GM12878 (cell line): ENCODE measurements around the gene COL28A1. TPM values are rescaled to one million over a fixed set of nuclear protein-coding genes. Genes with fewer than 3 reads are reported as not detected.
A peak's percentile ranks its signal among the peaks of the same experiment; 100 is the strongest.

Experiments used
- ATAC-seq: fragments of 200-7000 bp; cut with Tn5 transposase; 3 replicates; pipeline ENCODE4 v1.9.1; 2020; ENCODE audit warnings: mild to moderate bottlenecking, moderate library complexity
- Bru-seq: library from RNA; stranded (reverse); fragments of 400-500 nt; gene quantifications from one replicate; lab custom pipeline; 2021; lab: Mats Ljungman, UMichigan
- BruChase-seq, 2 experiments: library from RNA; stranded (reverse); fragments of 400-500 nt; gene quantifications; one replicate each; lab custom pipeline; 2021; lab: Mats Ljungman, UMichigan
- BruUV-seq: library from RNA; stranded (reverse); fragments of 400-500 nt; replicated peaks from 2 replicates; lab custom pipeline; 2021; lab: Mats Ljungman, UMichigan
- CTCF ChIA-PET: fragments of 300-600 bp; sonication (Branson Sonifier 250); formaldehyde crosslinking; extraction: SDS; loops from one replicate; lab custom pipeline; 2021; ENCODE audit warnings: inconsistent platforms; lab: Yijun Ruan, JAX
- POLR2A ChIA-PET: fragments of 350-600 bp; formaldehyde crosslinking; extraction: SDS; loops from one replicate; lab custom pipeline; 2021; ENCODE audit warnings: inconsistent platforms; lab: Charles Lee
- RAD21 ChIA-PET: fragments of 300-600 bp; sonication (Branson Sonifier 250); formaldehyde crosslinking; loops from one replicate; lab custom pipeline; 2023; ENCODE audit warnings: antibody characterized with exemption; ENCODE audit not compliant: unreplicated experiment; lab: Charles Lee
- SMC1A ChIA-PET: fragments of 300-600 bp; sonication (Branson Sonifier 250); formaldehyde crosslinking; loops from one replicate; lab custom pipeline; 2023; ENCODE audit not compliant: unreplicated experiment, uncharacterized antibody; lab: Charles Lee
- DNase-seq: peaks from one replicate; pipeline ENCODE4 v3.0.0-alpha.2; 2011; ENCODE audit warnings: low read depth, low spot score
- FAIRE-seq: peaks from 3 replicates; lab custom pipeline; 2011; peaks lifted over from hg19 to GRCh38; lab: Jason Lieb, UNC
- H2AFZ ChIP-seq: 2 replicates; pipeline ENCODE4 v1.6.0; 2011; ENCODE audit warnings: low read depth, low read length, control low read depth; ENCODE audit not compliant: control insufficient read depth
- H3K27ac ChIP-seq: 2 replicates; pipeline ENCODE4 v1.5.1; 2011; ENCODE audit warnings: control low read depth; ENCODE audit not compliant: control insufficient read depth, insufficient read depth
- H3K27me3 ChIP-seq, 2 experiments: replicated peaks in 1 of 2; 2 replicates each; pipeline versions ENCODE4 v1.6.0 to v1.6.1; 2011; ENCODE audit warnings: low read length in 1 of 2; ENCODE audit not compliant: control insufficient read depth in 2 of 2, insufficient read depth in 2 of 2
- H3K36me3 ChIP-seq, 2 experiments: 2 replicates each; pipeline ENCODE4 v1.5.1; 2011; ENCODE audit warnings: low read length in 1 of 2; ENCODE audit not compliant: control insufficient read depth in 2 of 2, insufficient read depth in 2 of 2
- H3K4me1 ChIP-seq: 2 replicates; pipeline ENCODE4 v1.6.1; 2011; ENCODE audit warnings: mild to moderate bottlenecking, low read length, moderate library complexity, mixed read lengths; ENCODE audit not compliant: control insufficient read depth, insufficient read depth
- H3K4me2 ChIP-seq: 2 replicates; pipeline ENCODE4 v1.6.0; 2011; ENCODE audit warnings: control low read depth; ENCODE audit not compliant: control insufficient read depth, insufficient read depth
- H3K4me3 ChIP-seq: fragments of 200-600 bp; sonication (generic); 2 replicates; pipeline ENCODE4 v1.5.1; 2016
- H3K79me2 ChIP-seq: 2 replicates; pipeline ENCODE4 v1.6.0; 2011; ENCODE audit warnings: low read length; ENCODE audit not compliant: control insufficient read depth, insufficient read depth
- H3K9ac ChIP-seq: 2 replicates; pipeline ENCODE4 v1.8.0; 2011; ENCODE audit warnings: low read length, control low read depth, mixed read lengths; ENCODE audit not compliant: control insufficient read depth, insufficient read depth
- H3K9me3 ChIP-seq: replicated peaks from 3 replicates; pipeline ENCODE4 v1.5.1; 2011; ENCODE audit warnings: mild to moderate bottlenecking, low read length; ENCODE audit not compliant: control insufficient read depth, insufficient read depth
- H4K20me1 ChIP-seq: 2 replicates; pipeline ENCODE4 v1.6.0; 2011; ENCODE audit not compliant: control insufficient read depth, insufficient read depth
- ATF7 ChIP-seq: fragments of 450-650 bp; IDR thresholded peaks from 2 replicates; pipeline ENCODE4 v1.6.1; 2016; ENCODE audit warnings: low read depth, mild to moderate bottlenecking
- BACH1 ChIP-seq: fragments of 450-650 bp; IDR thresholded peaks from 2 replicates; pipeline ENCODE4 v1.6.1; 2017; ENCODE audit warnings: mild to moderate bottlenecking, borderline replicate concordance
- DPF2 ChIP-seq: fragments of 450-650 bp; IDR thresholded peaks from 2 replicates; pipeline ENCODE4 v1.6.1; 2017; ENCODE audit warnings: mild to moderate bottlenecking
- RBBP5 ChIP-seq: fragments of 200-600 bp; sonication (generic); conservative IDR thresholded peaks from 2 replicates; pipeline ENCODE4 v1.6.1; 2016
- SIN3A ChIP-seq: IDR thresholded peaks from 2 replicates; pipeline ENCODE4 v1.6.1; 2012; ENCODE audit warnings: low read depth, low read length, improper control_type of control experiment
- STAT3 ChIP-seq: IDR thresholded peaks from 2 replicates; pipeline ENCODE4 v1.6.1; 2011; ENCODE audit warnings: low read depth, low read length, improper control_type of control experiment
- TCF3 ChIP-seq: IDR thresholded peaks from 2 replicates; pipeline ENCODE4 v1.6.1; 2012; ENCODE audit warnings: low read depth, mild to moderate bottlenecking, low read length, borderline replicate concordance; ENCODE audit not compliant: insufficient read depth
- ZBED1 ChIP-seq: IDR thresholded peaks from 2 replicates; pipeline ENCODE4 v1.6.1; 2016; ENCODE audit warnings: borderline replicate concordance
- WGBS: methylation state at CpG from one replicate; pipeline ENCODE4 v1.1.6; 2016; ENCODE audit warnings: low lambda C conversion rate; ENCODE audit not compliant: insufficient replicate concordance, insufficient coverage; ENCODE audit errors: missing lambda C conversion rate; 5-methylcytosine and 5-hydroxymethylcytosine counted together
- in situ Hi-C: fragments of 300-500 bp; cut with MboI; formaldehyde crosslinking; loops from 9 replicates; pipeline ENCODE4 v1.14.3; 2018; ENCODE audit warnings: mixed read lengths
- intact Hi-C: fragments of 100-400 bp; cut with micrococcal nuclease; formaldehyde crosslinking; loops from one replicate; pipeline ENCODE4 v1.14.2; 2022; ENCODE audit not compliant: unreplicated experiment
- long read RNA-seq, 2 experiments: library from polyadenylated mRNA; unstranded; transcript quantifications; one replicate each; pipeline ENCODE4 v2.0.0, GENCODE V29; 2019 to 2020
- polyA minus RNA-seq, 3 experiments: library from RNA; depleted of rRNA, polyadenylated mRNA; stranded (reverse); fragments of >200 nt; gene quantifications; 2 replicates each; pipeline ENCODE4 v1.2.3, GENCODE V29; 2011
- polyA plus RNA-seq, 11 experiments: library from polyadenylated mRNA; depleted of rRNA in 4 of 11; unstranded in 6 of 11; stranded (reverse) in 5 of 11; fragments of >200 nt; fragmentation: Nextera tagmentation in 4 of 11; fragmentation: Illumina TruSeq in 1 of 11; extraction: Ambion mirVana in 4 of 11; extraction: Trizol in 1 of 11; gene quantifications; 1 replicate in 1 of 11; 2 replicates in 10 of 11; pipeline versions ENCODE4 v1.2.1 to v1.2.3, GENCODE V29; 2011 to 2016; ENCODE audit warnings: inconsistent platforms in 2 of 11, missing spikeins in 2 of 11, low read depth in 1 of 11
- total RNA-seq, 4 experiments: library from RNA; depleted of rRNA in 3 of 4; stranded (reverse); fragments of >200 nt in 3 of 4; fragmentation: Illumina TruSeq in 1 of 4; extraction: Trizol in 1 of 4; gene quantifications; 2 replicates each; pipeline versions ENCODE4 v1.2.1 to v1.2.3, GENCODE V29; 2013 to 2021

Gene COL28A1
- total RNA-seq (2013; cell fraction: nucleolus; rRNA removed), result 0.56 and 0.67 TPM in 2 replicates
- total RNA-seq (2014; rRNA removed), result not detected in 2 replicates
- total RNA-seq (2014; rRNA removed; fragmentation: Illumina TruSeq; extraction: Trizol), result 0.05 TPM in 1 of 2 replicates, not detected in the other
- not detected in 2 replicates for total RNA-seq (2021)
- not detected for polyA plus RNA-seq (2011; ENCODE audit: low read depth)
- 0.05 and 0.06 TPM in 2 replicates for polyA plus RNA-seq (2011; rRNA removed)
- 0.03 and 0.05 TPM in 2 replicates for polyA plus RNA-seq (2011; cell fraction: cytosol; rRNA removed)
- 0.36 and 0.41 TPM in 2 replicates for polyA plus RNA-seq (2011; cell fraction: nucleus; rRNA removed)
- 0.06 and 0.08 TPM in 2 replicates for polyA plus RNA-seq (2012)
- polyA plus RNA-seq (2014; fragmentation: Illumina TruSeq; extraction: Trizol), result not detected in 2 replicates
- not detected for polyA plus RNA-seq (2014; fragmentation: Nextera tagmentation; extraction: Ambion mirVana)
- 0.22 TPM in 1 of 2 replicates, not detected in the other for polyA plus RNA-seq (2014; rRNA removed)
- not detected for polyA plus RNA-seq (2016; fragmentation: Nextera tagmentation; extraction: Ambion mirVana)
- 0.15 TPM in 2 replicates for polyA minus RNA-seq (2011; rRNA and poly(A)+ RNA removed)
- polyA minus RNA-seq (2011; cell fraction: cytosol; rRNA and poly(A)+ RNA removed), result not detected in 2 replicates
- 0.24 and 0.38 TPM in 2 replicates for polyA minus RNA-seq (2011; cell fraction: nucleus; rRNA and poly(A)+ RNA removed)
- percentile 22 among the genes with signal in this experiment for Bru-seq, nascent RNA
- BruChase-seq, experiment 1, labeled RNA remaining after a 6-hour chase, result percentile 26 among the genes with signal in this experiment
- BruChase-seq, experiment 2, labeled RNA remaining after a 2-hour chase, result percentile 30 among the genes with signal in this experiment
- long read RNA-seq, experiment 1, result 0 reads
- long read RNA-seq, experiment 2, partial matches to known transcripts, result 0 of 1 reads
- long read RNA-seq, experiment 2, other reads (novel, unspliced or antisense), result 1 of 1 reads

GRCh38 chr7:7535691-7536090, at the start of gene COL28A1:
Gene COL28A1 (minus strand): TSS chr7:7535873. CDS start chr7:7532875, 2,998 bp downstream.
- CTCF ChIA-PET, result interaction anchor here (1.6 kb wide), 1 partner anchor 111 kb away, joined by 4 read pairs; no protein-coding TSS in a partner anchor

More at GRCh38 chr7:7535691-7536090, at the start of gene COL28A1:
- ChIA-PET SMC1A (interaction anchor here (1.6 kb wide), 1 partner anchor 433 kb away, joined by 10 read pairs; no protein-coding TSS in a partner anchor), RAD21 (interaction anchor here (1.8 kb wide), 1 partner anchor 430 kb away, joined by 6 read pairs; no protein-coding TSS in a partner anchor), POLR2A (no interaction called here)
- H3K27me3 ChIP-seq, result no peaks in the 10 kb centered on the region
- no peak for FAIRE-seq
- H3K79me2 ChIP-seq, result no peaks in the 10 kb centered on the region
- no peak within 1 kb of the TSS for H2AFZ ChIP-seq
- no peaks in the 10 kb centered on the region for H3K36me3 ChIP-seq
- no peak for DNase-seq
- BruUV-seq, result no TSS peak
- no peak within 1 kb of the TSS for H3K9ac ChIP-seq
- TF ChIP-seq ZBED1 (no peak), BACH1 (no peak), TCF3 (no peak), DPF2 (no peak), SIN3A (no peak), ATF7 (no peak), RBBP5 (no peak), STAT3 (no peak)
- TF ChIP-seq, all 136 proteins: peak for 0
- no peaks in the 10 kb centered on the region for H3K9me3 ChIP-seq
- no peaks in the 10 kb centered on the region for H3K4me1 ChIP-seq
- no peak for ATAC-seq
- in situ Hi-C loops, result loop anchor here (5.0 to 10.0 kb wide), 2 partner anchors 433 to 581 kb away; no protein-coding TSS in a partner anchor
- H3K4me3 ChIP-seq, result no peak within 1 kb of the TSS
- no peaks in the 10 kb centered on the region for H4K20me1 ChIP-seq
- intact Hi-C loops, result loop anchor here (10.0 kb wide), 1 partner anchor 351 kb away; the partner anchor contains the start of gene C1GALT1
- no peak within 1 kb of the TSS for H3K27ac ChIP-seq
- WGBS, result 0% methylated on average over 1 of the region's 1 CpG
- no peak within 1 kb of the TSS for H3K4me2 ChIP-seq
